B cell (primary cell): ENCODE data around the gene MTUS2. TPM values are rescaled to one million over a fixed set of nuclear protein-coding genes. Genes with fewer than 3 reads are reported as not detected.

ENCODE experiments used
- ATAC-seq: fragments of 200-7000 bp; cut with Tn5 transposase; one replicate; pipeline ENCODE4 v1.10.0; 2021; ENCODE audit warnings: low read depth, mild to moderate bottlenecking, moderate number of reproducible peaks, moderate library complexity
- CTCF ChIA-PET: fragments of 350-600 bp; sonication (Branson Sonifier 250); formaldehyde crosslinking; loops from one replicate; lab custom pipeline; 2021; ENCODE audit warnings: antibody characterized with exemption, inconsistent platforms; lab: Charles Lee
- POLR2A ChIA-PET: fragments of 350-600 bp; sonication (Branson Sonifier 250); formaldehyde crosslinking; loops from one replicate; lab custom pipeline; 2021; ENCODE audit warnings: antibody characterized with exemption; lab: Charles Lee
- DNase-seq: peaks from one replicate; pipeline ENCODE4 v3.0.0; 2013
- H2AFZ ChIP-seq: 2 replicates; pipeline ENCODE4 v1.6.1; 2012; ENCODE audit warnings: mild to moderate bottlenecking, low read depth, low read length; ENCODE audit not compliant: insufficient read depth, poor library complexity, severe bottlenecking
- H3K27ac ChIP-seq, 2 donors: 1 replicate in 1 of 2; 2 replicates in 1 of 2; pipeline ENCODE4 v1.5.1; 2012 to 2013; ENCODE audit warnings: low read length in 2 of 2, mild to moderate bottlenecking in 2 of 2, moderate library complexity in 1 of 2
- H3K27me3 ChIP-seq, 4 experiments: fragments of 200-600 bp in 1 of 4; sonication (generic) in 1 of 4; replicated peaks in 1 of 4; 1 replicate in 2 of 4; 2 replicates in 2 of 4; pipeline versions ENCODE4 v1.6.1 to v1.7.0; 2013 to 2016; ENCODE audit warnings: low read length in 3 of 4, mild to moderate bottlenecking in 2 of 4, mixed read lengths in 1 of 4, moderate library complexity in 1 of 4; ENCODE audit not compliant: insufficient read depth in 4 of 4, control insufficient read depth in 3 of 4; ENCODE audit errors: control extremely low read depth in 1 of 4
- H3K36me3 ChIP-seq, 2 experiments: replicated peaks in 1 of 2; 1 replicate in 1 of 2; 2 replicates in 1 of 2; pipeline versions ENCODE4 v1.6.1 to v1.7.1; 2013; ENCODE audit warnings: low read length in 1 of 2; ENCODE audit not compliant: insufficient read depth in 2 of 2, control insufficient read depth in 1 of 2; ENCODE audit errors: control extremely low read depth in 1 of 2, extremely low read depth in 1 of 2
- H3K4me1 ChIP-seq, 2 donors: fragments of 200-600 bp in 1 of 2; sonication (generic) in 1 of 2; 1 replicate in 1 of 2; 2 replicates in 1 of 2; pipeline versions ENCODE4 v1.5.1 to v1.6.1; 2013 to 2017; ENCODE audit warnings: low read length in 2 of 2; ENCODE audit not compliant: control insufficient read depth in 2 of 2, insufficient read depth in 2 of 2
- H3K4me2 ChIP-seq: replicated peaks from 2 replicates; pipeline ENCODE3; 2012; ENCODE audit warnings: mild to moderate bottlenecking, low read depth, low read length; ENCODE audit not compliant: poor library complexity, severe bottlenecking
- H3K4me3 ChIP-seq, 5 experiments: fragments of 200-600 bp in 1 of 5; sonication (generic) in 1 of 5; 1 replicate in 3 of 5; 2 replicates in 2 of 5; pipeline versions ENCODE4 v1.5.1 to v1.7.0; 2011 to 2016; ENCODE audit warnings: low read length in 4 of 5, mild to moderate bottlenecking in 4 of 5, low read depth in 2 of 5, control low read depth in 1 of 5, moderate library complexity in 1 of 5; ENCODE audit not compliant: insufficient read depth in 1 of 5; ENCODE audit errors: control extremely low read depth in 1 of 5, extremely low read depth in 1 of 5
- H3K79me2 ChIP-seq: fragments of 200-600 bp; sonication (generic); one replicate; pipeline ENCODE4 v1.6.0; 2016; ENCODE audit warnings: low read length; ENCODE audit not compliant: control insufficient read depth, insufficient read depth
- H3K9ac ChIP-seq: fragments of 200-600 bp; sonication (generic); 2 replicates; pipeline ENCODE4 v1.6.1; 2017; ENCODE audit warnings: mild to moderate bottlenecking, low read length, moderate library complexity
- H3K9me3 ChIP-seq, 3 donors: one replicate each; pipeline versions ENCODE4 v1.6.1 to v1.7.1; 2013; ENCODE audit warnings: low read length in 2 of 3; ENCODE audit not compliant: control insufficient read depth in 2 of 3, insufficient read depth in 1 of 3; ENCODE audit errors: control extremely low read depth in 1 of 3
- H4K20me1 ChIP-seq: 2 replicates; pipeline ENCODE4 v1.6.0; 2012; ENCODE audit warnings: mild to moderate bottlenecking, low read length; ENCODE audit not compliant: insufficient read depth, control insufficient read depth, poor library complexity, severe bottlenecking
- H3K27ac Mint-ChIP-seq: one replicate; pipeline ENCODE4 v1.8.0; 2021; ENCODE audit warnings: mixed read lengths
- H3K27me3 Mint-ChIP-seq: one replicate; pipeline ENCODE4 v1.8.0; 2021; ENCODE audit warnings: mixed read lengths
- H3K4me1 Mint-ChIP-seq: one replicate; pipeline ENCODE4 v1.8.0; 2021; ENCODE audit warnings: mixed read lengths
- H3K4me3 Mint-ChIP-seq: one replicate; pipeline ENCODE4 v1.8.0; 2021; ENCODE audit warnings: mixed read lengths
- H3K9me3 Mint-ChIP-seq: one replicate; pipeline ENCODE4 v1.8.0; 2022; ENCODE audit warnings: mixed read lengths; ENCODE audit not compliant: insufficient read depth
- CTCF ChIP-seq: fragments of 200-600 bp; IDR thresholded peaks from one replicate; pipeline ENCODE4 v1.8.0; 2022; ENCODE audit warnings: antibody characterized with exemption, mild to moderate bottlenecking
- EZH2 ChIP-seq: IDR thresholded peaks from 2 replicates; pipeline ENCODE4 v1.6.1; 2012; ENCODE audit warnings: borderline replicate concordance, low read depth, mild to moderate bottlenecking, moderate library complexity, low read length; ENCODE audit not compliant: insufficient read depth, poor library complexity, severe bottlenecking
- WGBS: methylation state at CpG from one replicate; pipeline ENCODE4 v1.1.5; 2013; ENCODE audit warnings: missing lambda C conversion rate; ENCODE audit not compliant: insufficient coverage; 5-methylcytosine and 5-hydroxymethylcytosine counted together
- intact Hi-C: fragments of 100-400 bp; cut with micrococcal nuclease; formaldehyde crosslinking; loops from one replicate; pipeline ENCODE4 v1.10.0; 2022
- polyA plus RNA-seq: library from polyadenylated mRNA; depleted of rRNA; stranded (reverse); fragments of >200 nt; gene quantifications from 2 replicates; pipeline ENCODE4 v1.2.3, GENCODE V29; 2012
- total RNA-seq, 2 donors: library from RNA; stranded (reverse); fragments of 120-200 nt in 1 of 2; gene quantifications; 1 replicate in 1 of 2; 2 replicates in 1 of 2; pipeline versions ENCODE4 v1.2.3 to v1.2.4, GENCODE V29; 2013 to 2022

MTUS2 gene
- total and polyA plus RNA-seq, 2 donors (not counting 1 experiment from before 2014, with no cell fraction given): 0.12 TPM; not detected in 1

- Mint-ChIP-seq H3K27me3 (peaks cover 12% of the 10 kb centered on the region), H3K9me3 (peaks cover 4% of the 10 kb centered on the region), H3K4me3 (no peak overlapping the region), H3K4me1 (no peaks in the 10 kb centered on the region), H3K27ac (no peak overlapping the region)
- Histone ChIP-seq H3K79me2 (no peaks in the 10 kb centered on the region), H3K9ac (no peak overlapping the region), H3K4me2 (no peak overlapping the region), H2AFZ (no peak overlapping the region), H3K27ac (no peak overlapping the region), H3K4me1 (no peaks in the 10 kb centered on the region), H4K20me1 (no peaks in the 10 kb centered on the region), H3K9me3 (peaks cover 0 to 3% (median 0%) of the 10 kb centered on the region in 3 donors), H3K27me3 (peaks cover 0 to 6% (median 0%) of the 10 kb centered on the region in 4 experiments), H3K36me3 (no peaks in the 10 kb centered on the region), H3K4me3 (no peak overlapping the region)
- WGBS: no CpG with 5 or more reads among the region's 1 CpG
- no peak for TF ChIP-seq EZH2
- TF ChIP-seq CTCF: no peak
- ChIA-PET CTCF (no interaction called here), POLR2A (no interaction called here)
- intact Hi-C loops: no loop called here
- DNase-seq (no peak), ATAC-seq (no peak)
Measured at GRCh38 chr13:29137016-29137415, 316.9 kb downstream of the MTUS2 start.

- no peaks in the 10 kb centered on the region for H3K79me2 ChIP-seq
- Mint-ChIP-seq H3K27me3 (peaks cover 17% of the 10 kb centered on the region), H3K4me1 (no peaks in the 10 kb centered on the region), H3K27ac (no peak overlapping the region), H3K4me3 (no peak overlapping the region), H3K9me3 (peaks cover 4% of the 10 kb centered on the region)
- no peaks in the 10 kb centered on the region for H3K4me1 ChIP-seq
- H3K9ac ChIP-seq: no peak overlapping the region
- DNase-seq: no peak
- no peak overlapping the region for H2AFZ ChIP-seq
- ChIA-PET POLR2A (no interaction called here), CTCF (no interaction called here)
- no peak overlapping the region for H3K27ac ChIP-seq
- H3K4me2 ChIP-seq: no peak overlapping the region
- H3K4me3 ChIP-seq: no peak overlapping the region
- H3K27me3 ChIP-seq: peaks cover 0 to 6% (median 0%) of the 10 kb centered on the region in 4 experiments
- TF ChIP-seq EZH2: no peak
- no peaks in the 10 kb centered on the region for H4K20me1 ChIP-seq
- H3K36me3 ChIP-seq: no peaks in the 10 kb centered on the region
- peaks cover 0 to 3% (median 0%) of the 10 kb centered on the region in 3 donors for H3K9me3 ChIP-seq
- ATAC-seq: no peak
- WGBS: 60% methylated on average over 1 of the region's 1 CpG
- intact Hi-C loops: no loop called here
Measured at GRCh38 chr13:29137995-29138394, 317.9 kb downstream of the MTUS2 start.
